Upper lobe of right lung (tissue), 1 donor: ENCODE results near the gene GPLD1. TPM values are rescaled to one million over a fixed set of nuclear protein-coding genes. Genes with fewer than 3 reads are reported as not detected.
"Not testable (repeated sequence)": the region's sequence is repeated elsewhere in the genome, so short reads cannot be mapped to it uniquely, and the experiment has no call there.

Source experiments
- ATAC-seq: fragments of 200-7000 bp; cut with Tn5 transposase; one replicate; pipeline ENCODE4 v1.9.1; 2020; ENCODE audit warnings: mild to moderate bottlenecking, moderate library complexity
- DNase-seq: peaks from one replicate; pipeline ENCODE4 v3.0.0-alpha.2; 2020
- H3K27ac ChIP-seq: fragments of 200-600 bp; one replicate; pipeline ENCODE4 v1.8.0; 2022
- H3K27me3 ChIP-seq: fragments of 200-600 bp; one replicate; pipeline ENCODE4 v1.8.0; 2022; ENCODE audit warnings: mild to moderate bottlenecking
- H3K36me3 ChIP-seq: fragments of 200-600 bp; one replicate; pipeline ENCODE4 v1.8.0; 2022
- H3K4me1 ChIP-seq: fragments of 200-600 bp; one replicate; pipeline ENCODE4 v1.8.0; 2022
- H3K4me3 ChIP-seq: fragments of 200-600 bp; one replicate; pipeline ENCODE4 v1.8.0; 2022; ENCODE audit warnings: mild to moderate bottlenecking
- H3K9me3 ChIP-seq: fragments of 200-600 bp; one replicate; pipeline ENCODE4 v1.8.0; 2022
- CTCF ChIP-seq: fragments of 200-600 bp; IDR thresholded peaks from one replicate; pipeline ENCODE4 v1.8.0; 2022; ENCODE audit warnings: antibody characterized with exemption
- intact Hi-C: fragments of 100-400 bp; cut with DNase I; formaldehyde crosslinking; loops from one replicate; pipeline ENCODE4 v1.11.0; 2022
- total RNA-seq: library from RNA; stranded (reverse); fragmentation: NEBNext Ultra II Directional; extraction: Animal tissue kit (Norgen Biotek cat#: 25700); gene quantifications from one replicate; pipeline ENCODE4 v1.2.1, GENCODE V29; 2021
- donor health status: DM: no; HTN: yes; CAD: no; lungs with severe emphysema.

Gene GPLD1
- total RNA-seq, 1 donor from 2014 or later: 3.1 TPM

- ATAC-seq: no peak
- no peaks in the 10 kb centered on the region for H3K4me1 ChIP-seq
- no peaks in the 10 kb centered on the region for H3K27me3 ChIP-seq
- no peak for DNase-seq
- H3K27ac ChIP-seq: no peak overlapping the region
- no peaks in the 10 kb centered on the region for H3K9me3 ChIP-seq
- intact Hi-C loops: no loop called here
- no peak for TF ChIP-seq CTCF
- H3K36me3 ChIP-seq: peaks cover 70% of the 10 kb centered on the region
- no peak overlapping the region for H3K4me3 ChIP-seq
Observed at GRCh38 chr6:24425091-24425490, 64.3 kb downstream of the GPLD1 start.

GRCh38 chr6:24419526-24419925 lies 69.9 kb downstream of the GPLD1 start:
- Histone ChIP-seq H3K27ac (no peak overlapping the region), H3K9me3 (no peaks in the 10 kb centered on the region), H3K4me1 (no peaks in the 10 kb centered on the region), H3K4me3 (no peak overlapping the region), H3K27me3 (no peaks in the 10 kb centered on the region), H3K36me3 (peaks cover 99% of the 10 kb centered on the region)
- TF ChIP-seq CTCF: no peak
- intact Hi-C loops: no loop called here
- DNase-seq (no peak), ATAC-seq (no peak)

- DNase-seq (no peak), ATAC-seq (no peak)
- intact Hi-C loops: no loop called here
- Histone ChIP-seq H3K9me3 (no peaks in the 10 kb centered on the region), H3K36me3 (peaks cover 97% of the 10 kb centered on the region), H3K27ac (no peak overlapping the region), H3K27me3 (no peaks in the 10 kb centered on the region), H3K4me1 (no peaks in the 10 kb centered on the region), H3K4me3 (no peak overlapping the region)
- no peak for TF ChIP-seq CTCF
Observed at GRCh38 chr6:24415753-24416152, 73.6 kb downstream of the GPLD1 start.

GRCh38 chr6:24414531-24414930 lies 74.8 kb downstream of the GPLD1 start:
- H3K27ac ChIP-seq, ATAC-seq, H3K27me3 ChIP-seq, DNase-seq, H3K4me1 ChIP-seq, intact Hi-C loops, H3K9me3 ChIP-seq, H3K4me3 ChIP-seq: not testable (repeated sequence)
- H3K36me3 ChIP-seq: peaks cover 97% of the 10 kb centered on the region

- no peak for TF ChIP-seq CTCF
- DNase-seq: no peak
- no peak overlapping the region for H3K27ac ChIP-seq
- intact Hi-C loops: no loop called here
- H3K4me1 ChIP-seq: no peaks in the 10 kb centered on the region
- H3K4me3 ChIP-seq: no peak overlapping the region
- H3K9me3 ChIP-seq: no peaks in the 10 kb centered on the region
- no peaks in the 10 kb centered on the region for H3K27me3 ChIP-seq
- no peak for ATAC-seq
- H3K36me3 ChIP-seq: peaks cover 97% of the 10 kb centered on the region
Observed at GRCh38 chr6:24412294-24412693, 77.1 kb downstream of the GPLD1 start.

GRCh38 chr6:24410622-24411021 lies 78.8 kb downstream of the GPLD1 start:
- no peaks in the 10 kb centered on the region for H3K27me3 ChIP-seq
- intact Hi-C loops: no loop called here
- H3K27ac ChIP-seq: no peak overlapping the region
- peaks cover 95% of the 10 kb centered on the region for H3K36me3 ChIP-seq
- TF ChIP-seq CTCF: no peak
- ATAC-seq (no peak), DNase-seq (no peak)
- no peaks in the 10 kb centered on the region for H3K4me1 ChIP-seq
- no peaks in the 10 kb centered on the region for H3K9me3 ChIP-seq
- H3K4me3 ChIP-seq: no peak overlapping the region
